ENCODE results near the gene KCNN2.

Gene KCNN2

GRCh38 chr5:114361724-114362196, at the start of gene KCNN2:
Gene KCNN2, plus strand, starts transcription at chr5:114362070. Its CDS starts 70 bp downstream, at chr5:114362140.
- FAIRE-seq, result no peak

DNA sequence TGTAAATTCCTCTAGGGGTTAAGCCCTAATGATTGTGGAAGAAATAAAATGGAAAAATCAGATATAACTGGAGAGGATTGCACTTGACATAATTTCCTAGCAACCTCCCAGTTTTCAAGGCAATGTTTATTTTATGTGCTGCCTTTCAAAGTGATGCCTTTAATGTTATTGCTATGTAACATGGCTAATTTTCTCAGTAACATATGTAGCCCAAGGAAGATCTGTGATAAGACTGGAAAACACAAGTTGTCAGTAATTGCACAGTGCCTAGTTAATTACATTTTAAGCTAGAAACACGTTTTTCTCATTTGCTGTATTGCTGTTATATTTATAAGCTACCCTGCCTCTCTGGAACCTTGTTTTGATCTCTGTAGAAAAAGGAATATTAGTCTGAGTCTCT, 49.2 kb upstream of the KCNN2 start:
- FAIRE-seq, result no peak

GRCh38 chr5:114314061-114314460, 47.8 kb upstream of the KCNN2 start:
- no peak for FAIRE-seq

- FAIRE-seq, result no peak
Measured at GRCh38 chr5:114316167-114316566, 45.7 kb upstream of the KCNN2 start.

- FAIRE-seq, result no peak
Measured at GRCh38 chr5:114317751-114318150, 44.1 kb upstream of the KCNN2 start.

DNA sequence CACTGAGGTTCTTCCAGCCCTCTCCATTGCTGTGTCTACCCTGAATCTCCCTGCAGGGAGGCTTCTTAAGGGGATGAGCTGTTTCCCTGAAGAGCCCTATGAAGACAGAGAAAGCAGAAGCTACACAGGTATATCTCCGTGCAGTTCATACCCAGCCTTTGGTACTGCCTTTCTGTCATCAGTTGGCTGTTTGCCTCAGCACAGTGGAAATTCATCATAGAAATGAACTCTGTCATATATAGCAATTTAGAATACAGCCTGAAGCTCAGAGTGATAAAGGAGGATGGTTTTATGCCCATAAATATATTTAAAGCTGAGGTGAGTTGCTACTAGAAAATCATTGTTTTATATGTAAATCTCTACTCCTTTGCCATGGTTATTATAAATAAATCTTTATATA, 42.6 kb upstream of the KCNN2 start:
- FAIRE-seq, result no peak

DNA sequence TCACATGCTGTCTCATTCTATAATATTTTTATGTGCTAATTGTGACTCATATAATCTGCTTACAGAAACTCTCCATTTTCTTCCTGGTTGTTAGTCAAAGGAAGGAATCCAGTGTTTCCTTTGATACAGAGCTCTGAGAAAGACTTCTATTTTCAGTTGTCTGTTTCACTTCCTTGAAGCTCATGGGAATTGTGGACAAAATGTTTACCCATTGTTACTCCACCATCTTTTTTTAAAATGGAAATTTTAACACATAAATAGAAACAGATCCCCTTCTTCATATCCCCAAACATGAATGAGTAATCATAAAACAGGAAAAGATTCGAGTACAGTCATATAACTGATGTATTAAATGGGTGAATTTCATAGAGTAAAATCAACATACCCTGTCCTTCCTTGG, 42.0 kb upstream of the KCNN2 start:
- FAIRE-seq, result no peak

DNA sequence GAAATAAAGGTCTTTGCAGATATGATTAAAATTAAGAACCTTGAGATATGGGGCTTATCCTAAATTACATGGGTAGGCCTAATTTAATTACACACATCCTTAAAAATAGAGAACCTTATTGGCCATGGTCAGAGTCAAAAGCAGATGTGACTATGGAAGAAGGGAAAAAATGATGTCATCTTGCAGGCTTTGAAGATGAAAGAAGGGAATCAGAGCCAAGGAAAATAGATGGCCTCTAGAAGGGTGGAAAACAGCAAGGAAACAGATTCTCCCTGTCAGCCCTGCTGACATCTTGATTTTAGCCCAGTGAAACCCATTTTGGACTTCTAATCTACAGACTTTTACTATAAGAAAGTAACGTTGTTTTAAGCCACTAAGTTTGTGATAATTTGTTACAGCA, 37.6 kb upstream of the KCNN2 start:
- no peak for FAIRE-seq

DNA sequence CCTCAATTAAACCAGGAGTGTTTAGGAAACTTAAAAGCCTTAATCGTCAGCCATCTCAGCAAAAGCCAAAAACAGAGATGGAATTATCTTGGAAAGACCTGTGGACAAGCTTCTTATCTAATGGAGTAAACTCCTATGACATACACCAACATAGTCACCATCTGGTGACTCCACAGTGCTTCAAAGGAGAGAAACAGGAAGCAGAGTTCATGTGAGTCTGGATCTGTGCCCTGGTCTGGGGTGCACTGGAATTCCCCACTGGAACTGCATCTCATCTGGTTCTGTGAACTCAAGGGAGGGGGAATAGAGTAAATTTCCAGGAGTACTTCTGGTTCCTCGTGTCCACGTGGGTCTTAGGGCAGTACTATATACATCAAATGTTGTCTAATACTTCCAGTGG, 36.3 kb upstream of the KCNN2 start:
- FAIRE-seq, result no peak

GRCh38 chr5:114327474-114327873, 34.4 kb upstream of the KCNN2 start:
- FAIRE-seq, result no peak

DNA sequence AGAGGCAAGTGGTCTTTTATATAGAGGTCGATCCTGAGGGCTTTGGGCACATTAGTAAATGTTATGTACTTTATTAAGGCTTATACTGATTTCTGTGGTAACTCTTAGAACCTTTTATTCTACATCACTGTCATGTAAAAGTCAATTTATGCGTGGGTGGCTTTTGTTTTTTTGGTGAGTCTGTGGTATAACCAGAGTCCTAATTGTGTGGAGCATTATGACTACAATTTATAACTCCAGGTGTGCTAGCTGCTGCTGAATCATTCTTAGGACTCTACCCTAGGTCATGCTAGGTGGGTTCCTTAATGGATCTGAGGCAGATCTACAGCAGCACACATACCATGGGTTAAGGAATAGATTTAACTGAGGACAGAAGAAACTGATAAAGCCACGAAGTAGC, 33.9 kb upstream of the KCNN2 start:
- FAIRE-seq, result no peak

DNA sequence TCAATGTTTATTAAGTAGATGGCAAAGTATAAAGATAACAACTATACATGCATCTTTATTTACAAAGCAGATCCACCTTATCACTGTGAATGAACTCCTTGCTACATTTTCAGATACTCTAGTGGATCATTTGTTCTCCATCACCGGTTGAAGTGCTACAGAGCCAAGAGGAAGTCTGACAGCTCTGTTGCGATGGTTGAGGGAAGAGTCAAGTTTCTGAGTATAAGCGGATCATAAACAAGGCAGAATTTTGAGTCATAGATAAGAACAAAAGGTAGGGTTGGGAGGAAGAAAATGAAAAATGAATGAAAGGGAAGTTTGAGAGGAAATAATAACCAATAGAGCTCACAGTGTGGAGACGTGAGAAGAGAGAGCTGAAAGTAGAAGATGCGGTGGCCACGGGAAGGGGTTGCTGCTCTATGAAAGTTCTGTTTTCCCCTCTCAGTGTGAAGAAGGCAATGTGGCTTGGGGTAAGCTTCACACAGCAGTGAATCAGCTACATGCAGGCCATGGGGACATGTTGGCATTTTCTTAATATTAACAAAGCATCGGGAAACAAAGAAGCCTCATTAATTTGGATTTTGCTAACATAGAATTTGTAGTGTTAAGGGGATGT, 30.8 kb upstream of the KCNN2 start:
- FAIRE-seq, result no peak

- no peak for FAIRE-seq
Measured at GRCh38 chr5:114332493-114332892, 29.4 kb upstream of the KCNN2 start.

- no peak for FAIRE-seq
Measured at GRCh38 chr5:114332925-114333324, 28.9 kb upstream of the KCNN2 start.

DNA sequence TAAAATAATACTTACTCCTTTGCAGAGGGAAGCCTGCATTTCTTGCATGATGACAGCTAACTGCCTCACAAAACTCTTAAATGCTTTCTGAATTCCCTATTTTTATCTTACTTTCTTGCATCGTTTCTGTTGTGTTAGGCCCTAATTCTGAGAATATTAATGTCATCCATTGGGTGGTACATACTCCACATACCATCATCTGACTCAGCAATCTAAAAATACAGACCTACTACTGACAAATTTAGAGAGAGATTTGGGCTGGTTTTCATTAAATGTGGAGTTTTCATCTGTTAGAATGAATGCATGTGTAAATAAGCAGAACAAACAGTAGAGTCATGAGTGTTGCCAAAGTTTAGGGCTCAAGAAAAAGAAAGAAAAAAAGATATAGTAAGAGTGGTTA, 26.5 kb upstream of the KCNN2 start:
- FAIRE-seq, result no peak

DNA sequence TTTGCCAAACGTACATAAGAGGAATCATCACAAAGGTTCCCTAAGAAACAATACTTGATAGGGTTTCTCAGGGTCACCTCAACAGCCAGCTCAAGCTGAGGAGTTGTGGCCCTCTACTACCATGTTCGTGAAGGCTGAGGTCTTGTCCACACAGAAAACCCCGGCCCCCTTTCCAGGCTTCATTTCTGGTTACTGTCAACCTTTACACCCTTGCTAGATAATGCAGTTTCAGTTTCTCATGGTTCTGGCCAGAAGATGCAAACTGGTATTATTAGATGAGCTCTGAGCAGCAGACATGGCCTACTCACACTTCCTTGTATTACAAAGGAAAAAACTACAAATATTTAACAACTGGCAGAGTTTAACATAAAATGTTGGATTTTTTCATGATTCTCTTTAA, 22.8 kb upstream of the KCNN2 start:
- FAIRE-seq, result no peak

GRCh38 chr5:114346181-114346580, 15.7 kb upstream of the KCNN2 start:
- FAIRE-seq, result no peak

DNA sequence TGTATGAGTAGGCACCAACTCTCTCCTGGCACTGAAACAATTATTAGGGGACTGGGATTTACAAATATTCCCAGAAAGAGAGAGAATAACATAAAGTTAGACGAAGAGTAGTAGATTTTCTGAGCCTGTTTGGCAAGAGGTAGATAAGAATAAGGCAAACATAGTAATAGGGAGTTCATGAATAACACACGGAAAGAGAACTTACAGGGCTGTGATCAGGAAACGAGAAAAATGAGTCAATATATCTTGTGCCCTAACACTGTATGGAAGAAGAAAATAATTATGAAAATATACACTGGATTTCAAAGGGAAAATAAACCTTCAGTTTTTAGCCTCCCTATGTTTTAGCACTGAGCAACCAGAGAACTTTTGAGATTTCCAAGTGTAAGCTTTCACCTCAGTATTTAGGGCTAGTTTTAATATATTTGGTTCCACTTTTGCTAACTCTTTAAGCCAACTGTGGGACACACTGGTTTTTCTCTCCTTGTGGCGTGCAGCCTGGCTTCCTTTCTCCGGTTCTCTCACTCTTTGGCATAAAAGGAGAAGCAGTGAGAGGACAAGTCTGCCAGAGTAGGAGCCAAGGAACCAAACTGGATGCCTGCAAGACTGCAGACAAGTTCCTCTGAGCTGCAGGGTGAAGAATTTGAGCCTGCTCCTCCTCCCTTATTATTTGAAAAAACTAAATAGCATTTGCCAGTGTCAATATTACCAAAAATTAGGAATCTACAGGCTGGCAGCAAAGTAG, 6.6 kb upstream of the KCNN2 start:
- no peak for FAIRE-seq

DNA sequence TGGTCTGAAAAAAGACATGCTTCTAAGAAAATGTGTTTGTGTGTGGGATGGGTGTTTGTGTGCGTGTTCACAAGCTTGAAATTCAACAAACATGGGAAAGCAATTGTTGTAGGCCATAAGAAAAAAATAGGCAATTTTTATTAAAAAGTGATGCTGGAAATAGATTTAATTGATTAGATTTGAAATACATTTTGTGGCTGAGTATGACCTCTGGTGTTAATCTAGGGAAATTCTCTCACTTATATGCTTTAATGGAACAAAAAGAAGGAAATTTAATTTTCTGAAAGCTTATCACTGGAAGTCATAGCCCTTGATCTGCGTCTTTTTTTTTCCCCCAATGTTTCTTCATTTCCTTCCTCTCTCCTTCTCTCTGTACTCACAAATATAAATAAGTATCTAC, 3.5 kb upstream of the KCNN2 start:
- no peak for FAIRE-seq

- no peak for FAIRE-seq
Measured at GRCh38 chr5:114360357-114360756, 1.5 kb upstream of the KCNN2 start.

GRCh38 chr5:114360816-114361723, 800 bp upstream of the KCNN2 start:
- no peak for FAIRE-seq

- FAIRE-seq, result no peak
Measured at GRCh38 chr5:114362197-114362976, 517 bp downstream of the KCNN2 start.
